ENCODE measurements around the gene NUP37.
"Not testable (repeated sequence)": the region's sequence is repeated elsewhere in the genome, so short reads cannot be mapped to it uniquely, and the experiment has no call there.

The NUP37 gene

GRCh38 chr12:102089228-102089835, 30.6 kb downstream of the NUP37 start:
- not testable (repeated sequence) for DNase-seq

- no peak for DNase-seq
These were observed 39.1 kb downstream of the NUP37 start for GRCh38 chr12:102080842-102081241.

- not testable (repeated sequence) for DNase-seq
These were observed 47.8 kb downstream of the NUP37 start for GRCh38 chr12:102072092-102072491.

GRCh38 chr12:102069707-102070106, 50.2 kb downstream of the NUP37 start:
- no peak for DNase-seq

GRCh38 chr12:102067574-102068258, 52.2 kb downstream of the NUP37 start:
- DNase-seq, result no peak

GRCh38 chr12:102064476-102064875, 55.4 kb downstream of the NUP37 start:
- DNase-seq, result no peak

GRCh38 chr12:102063069-102063468, 56.8 kb downstream of the NUP37 start:
- DNase-seq, result no peak

- no peak for DNase-seq
These were observed 57.5 kb downstream of the NUP37 start for GRCh38 chr12:102062419-102062806.

GRCh38 chr12:102061560-102062418, 58.1 kb downstream of the NUP37 start, which contains the start of gene WASHC3:
WASHC3 (minus strand) TSS chr12:102061991; CDS start chr12:102061962, 29 bp downstream.
- DNase-seq, result peak; percentile 81 to 92

- DNase-seq, result no peak
These were observed 58.8 kb downstream of the NUP37 start for GRCh38 chr12:102061096-102061559.

GRCh38 chr12:102059343-102059742, 60.6 kb downstream of the NUP37 start:
- DNase-seq, result no peak

GRCh38 chr12:102054345-102054744, 65.6 kb downstream of the NUP37 start:
- no peak for DNase-seq

GRCh38 chr12:102053062-102053349, 66.9 kb downstream of the NUP37 start:
- no peak for DNase-seq

GRCh38 chr12:102052192-102053061, 67.5 kb downstream of the NUP37 start:
- no peak for DNase-seq

GRCh38 chr12:102051431-102051965, 68.4 kb downstream of the NUP37 start:
- no peak for DNase-seq

GRCh38 chr12:102050660-102051430, 69.1 kb downstream of the NUP37 start:
- DNase-seq, result no peak

- DNase-seq, result no peak
These were observed 76.0 kb downstream of the NUP37 start for GRCh38 chr12:102043928-102044327.

GRCh38 chr12:102033991-102034745, 85.7 kb downstream of the NUP37 start:
- DNase-seq, result no peak

GRCh38 chr12:102031852-102032251, 88.1 kb downstream of the NUP37 start:
- DNase-seq, result no peak

GRCh38 chr12:102029141-102029540, 90.8 kb downstream of the NUP37 start:
- no peak for DNase-seq

- DNase-seq, result no peak
These were observed 93.2 kb downstream of the NUP37 start for GRCh38 chr12:102026728-102027127.

All from bone marrow (tissue), 2 donors.